ENCODE measurements around the gene TMEM51. TPM values are rescaled to one million over a fixed set of nuclear protein-coding genes. Genes with fewer than 3 reads are reported as not detected.

Gene TMEM51
- total and polyA plus RNA-seq, 2 of the 13 experiments (the other 11 are each of a cell fraction or from before 2014, with no cell fraction given) = 12.2 to 22.3 TPM

DNA sequence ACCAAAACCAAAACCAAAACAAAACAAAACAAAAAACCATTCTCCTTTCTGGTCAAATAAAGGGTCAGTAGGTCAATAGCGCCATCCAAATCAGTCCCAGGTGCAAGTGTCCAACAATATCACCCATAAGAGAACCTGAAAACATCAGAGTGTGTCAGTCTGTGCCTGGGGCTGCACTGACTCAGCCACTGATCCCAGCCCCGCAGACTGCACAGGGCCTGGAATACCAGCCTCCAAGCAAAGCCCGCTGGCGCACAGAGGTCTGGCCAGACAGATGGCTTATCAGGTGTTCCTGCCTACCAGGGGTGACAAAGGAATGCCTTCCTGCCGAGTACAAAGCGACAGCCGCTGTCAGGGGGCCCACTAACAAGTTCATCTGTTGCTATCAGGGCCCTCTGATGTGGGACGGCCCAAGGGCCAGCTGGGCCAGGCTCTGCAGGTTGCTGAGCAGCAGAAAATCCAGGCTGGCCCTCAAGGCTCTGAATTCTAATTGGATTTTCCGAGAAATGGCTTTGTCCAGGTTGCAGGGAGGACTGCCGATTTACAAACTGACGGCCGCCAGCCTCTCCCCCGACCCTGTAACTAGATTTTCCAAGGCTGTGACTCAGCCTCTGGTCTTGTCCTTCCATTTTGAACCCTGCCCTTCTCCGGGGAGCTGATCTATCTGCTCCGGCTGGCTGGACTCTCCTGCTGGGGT is 13.7 kb upstream of the TMEM51 start (continued):
- TF ChIP-seq RORA (CRISPR knock-in tag; IDR thresholded peaks at IDR 0.05) (no peak), SP140L (CRISPR knock-in tag; IDR thresholded peaks at IDR 0.05; ENCODE audit: borderline replicate concordance) (no peak), ZNF879 (CRISPR knock-in tag; IDR thresholded peaks at IDR 0.05) (no peak), HCFC1 (IDR thresholded peaks at IDR 0.05; ENCODE audit: low read depth, low read length) (no peak), FOSL2 (CRISPR knock-in tag; IDR thresholded peaks at IDR 0.05) (peak; percentile 66), MTA3 (CRISPR knock-in tag; IDR thresholded peaks at IDR 0.05) (no peak), DNMT3B (CRISPR knock-in tag; conservative IDR thresholded peaks at IDR 0.05) (no peak), ZNF34 (CRISPR knock-in tag; IDR thresholded peaks at IDR 0.05; ENCODE audit: borderline replicate concordance) (no peak), ZNF3 (CRISPR knock-in tag; IDR thresholded peaks at IDR 0.05) (0 out of 2 replicates have a peak, but pooled peaks have one; percentile 40), SP5 (CRISPR knock-in tag; IDR thresholded peaks at IDR 0.05; ENCODE audit: borderline replicate concordance, low read depth) (peak; percentile 83; the same call in 1 of the 2 replicates), HNRNPL (IDR thresholded peaks at IDR 0.05; ENCODE audit: low read depth, low read length) (peak; percentile 80; the same call in 1 of the 2 replicates), MYNN (CRISPR knock-in tag; IDR thresholded peaks at IDR 0.05; ENCODE audit: low read depth) (no peak), PPARG (CRISPR knock-in tag; conservative IDR thresholded peaks at IDR 0.05) (peak; percentile 71; the same call in 1 of the 2 replicates), SIN3B (IDR thresholded peaks at IDR 0.05; ENCODE audit: low read length) (no peak), ZNF20 (CRISPR knock-in tag; IDR thresholded peaks at IDR 0.05) (peak; percentile 88; the same call in 1 of the 2 replicates), RBFOX2 (IDR thresholded peaks at IDR 0.05; ENCODE audit: low read depth, low read length) (no peak), SRSF9 (IDR thresholded peaks at IDR 0.05; ENCODE audit: borderline replicate concordance, insufficient read depth, low read depth, low read length, poor library complexity, severe bottlenecking) (no peak), FOXM1 (CRISPR knock-in tag; IDR thresholded peaks at IDR 0.05) (no peak)
- TF ChIP-seq, protein P1, sequence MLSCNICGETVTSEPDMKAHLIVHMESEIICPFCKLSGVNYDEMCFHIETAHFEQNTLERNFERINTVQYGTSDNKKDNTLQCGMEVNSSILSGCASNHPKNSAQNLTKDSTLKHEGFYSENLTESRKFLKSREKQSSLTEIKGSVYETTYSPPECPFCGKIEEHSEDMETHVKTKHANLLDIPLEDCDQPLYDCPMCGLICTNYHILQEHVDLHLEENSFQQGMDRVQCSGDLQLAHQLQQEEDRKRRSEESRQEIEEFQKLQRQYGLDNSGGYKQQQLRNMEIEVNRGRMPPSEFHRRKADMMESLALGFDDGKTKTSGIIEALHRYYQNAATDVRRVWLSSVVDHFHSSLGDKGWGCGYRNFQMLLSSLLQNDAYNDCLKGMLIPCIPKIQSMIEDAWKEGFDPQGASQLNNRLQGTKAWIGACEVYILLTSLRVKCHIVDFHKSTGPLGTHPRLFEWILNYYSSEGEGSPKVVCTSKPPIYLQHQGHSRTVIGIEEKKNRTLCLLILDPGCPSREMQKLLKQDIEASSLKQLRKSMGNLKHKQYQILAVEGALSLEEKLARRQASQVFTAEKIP (CRISPR knock-in tag; IDR thresholded peaks at IDR 0.05; ENCODE audit: borderline replicate concordance) = no peak
- TF ChIP-seq, protein P2, sequence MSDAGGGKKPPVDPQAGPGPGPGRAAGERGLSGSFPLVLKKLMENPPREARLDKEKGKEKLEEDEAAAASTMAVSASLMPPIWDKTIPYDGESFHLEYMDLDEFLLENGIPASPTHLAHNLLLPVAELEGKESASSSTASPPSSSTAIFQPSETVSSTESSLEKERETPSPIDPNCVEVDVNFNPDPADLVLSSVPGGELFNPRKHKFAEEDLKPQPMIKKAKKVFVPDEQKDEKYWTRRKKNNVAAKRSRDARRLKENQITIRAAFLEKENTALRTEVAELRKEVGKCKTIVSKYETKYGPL (CRISPR knock-in tag; IDR thresholded peaks at IDR 0.05) = no peak
- TF ChIP-seq, protein P3, sequence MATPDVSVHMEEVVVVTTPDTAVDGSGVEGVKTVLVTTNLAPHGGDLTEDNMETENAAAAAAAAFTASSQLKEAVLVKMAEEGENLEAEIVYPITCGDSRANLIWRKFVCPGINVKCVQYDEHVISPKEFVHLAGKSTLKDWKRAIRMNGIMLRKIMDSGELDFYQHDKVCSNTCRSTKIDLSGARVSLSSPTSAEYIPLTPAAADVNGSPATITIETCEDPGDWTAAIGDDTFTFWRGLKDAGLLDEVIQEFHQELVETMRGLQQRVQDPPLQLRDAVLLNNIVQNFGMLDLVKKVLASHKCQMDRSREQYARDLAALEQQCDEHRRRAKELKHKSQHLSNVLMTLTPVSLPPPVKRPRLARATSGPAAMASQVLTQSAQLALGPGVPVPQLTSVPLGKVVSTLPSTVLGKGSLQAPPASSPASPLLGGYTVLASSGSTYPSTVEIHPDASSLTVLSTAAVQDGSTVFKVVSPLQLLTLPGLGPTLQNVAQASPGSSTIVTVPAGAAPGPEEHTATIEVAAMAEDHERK (CRISPR knock-in tag; IDR thresholded peaks at IDR 0.05; ENCODE audit: low read depth) = no peak
- TF ChIP-seq, protein P4, sequence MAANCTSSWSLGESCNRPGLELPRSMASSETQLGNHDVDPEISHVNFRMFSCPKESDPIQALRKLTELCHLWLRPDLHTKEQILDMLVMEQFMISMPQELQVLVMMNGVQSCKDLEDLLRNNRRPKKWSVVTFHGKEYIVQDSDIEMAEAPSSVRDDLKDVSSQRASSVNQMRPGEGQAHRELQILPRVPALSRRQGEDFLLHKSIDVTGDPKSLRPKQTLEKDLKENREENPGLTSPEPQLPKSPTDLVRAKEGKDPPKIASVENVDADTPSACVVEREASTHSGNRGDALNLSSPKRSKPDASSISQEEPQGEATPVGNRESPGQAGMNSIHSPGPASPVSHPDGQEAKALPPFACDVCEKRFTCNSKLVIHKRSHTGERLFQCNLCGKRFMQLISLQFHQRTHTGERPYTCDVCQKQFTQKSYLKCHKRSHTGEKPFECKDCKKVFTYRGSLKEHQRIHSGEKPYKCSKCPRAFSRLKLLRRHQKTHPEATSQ (CRISPR knock-in tag; IDR thresholded peaks at IDR 0.05; ENCODE audit: borderline replicate concordance) = no peak
- TF ChIP-seq, protein P5, sequence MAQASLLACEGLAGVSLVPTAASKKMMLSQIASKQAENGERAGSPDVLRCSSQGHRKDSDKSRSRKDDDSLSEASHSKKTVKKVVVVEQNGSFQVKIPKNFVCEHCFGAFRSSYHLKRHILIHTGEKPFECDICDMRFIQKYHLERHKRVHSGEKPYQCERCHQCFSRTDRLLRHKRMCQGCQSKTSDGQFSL (CRISPR knock-in tag; IDR thresholded peaks at IDR 0.05) = no peak
- TF ChIP-seq, protein P6, sequence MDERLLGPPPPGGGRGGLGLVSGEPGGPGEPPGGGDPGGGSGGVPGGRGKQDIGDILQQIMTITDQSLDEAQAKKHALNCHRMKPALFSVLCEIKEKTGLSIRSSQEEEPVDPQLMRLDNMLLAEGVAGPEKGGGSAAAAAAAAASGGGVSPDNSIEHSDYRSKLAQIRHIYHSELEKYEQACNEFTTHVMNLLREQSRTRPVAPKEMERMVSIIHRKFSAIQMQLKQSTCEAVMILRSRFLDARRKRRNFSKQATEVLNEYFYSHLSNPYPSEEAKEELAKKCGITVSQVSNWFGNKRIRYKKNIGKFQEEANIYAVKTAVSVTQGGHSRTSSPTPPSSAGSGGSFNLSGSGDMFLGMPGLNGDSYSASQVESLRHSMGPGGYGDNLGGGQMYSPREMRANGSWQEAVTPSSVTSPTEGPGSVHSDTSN (CRISPR knock-in tag; IDR thresholded peaks at IDR 0.05) = peak; percentile 18; the same call in 1 of the 2 replicates
